NCI-H1417 treated with DMSO at 0.1 percent for 48 hours (cell line): ENCODE results near the gene ARHGAP15.
"Not testable (repeated sequence)": the region's sequence is repeated elsewhere in the genome, so short reads cannot be mapped to it uniquely, and the experiment has no call there.

Experiments used
- DNase-seq: peaks from one replicate; lab custom pipeline; 2025; lab: John Stamatoyannopoulos, UW

The ARHGAP15 gene

DNA sequence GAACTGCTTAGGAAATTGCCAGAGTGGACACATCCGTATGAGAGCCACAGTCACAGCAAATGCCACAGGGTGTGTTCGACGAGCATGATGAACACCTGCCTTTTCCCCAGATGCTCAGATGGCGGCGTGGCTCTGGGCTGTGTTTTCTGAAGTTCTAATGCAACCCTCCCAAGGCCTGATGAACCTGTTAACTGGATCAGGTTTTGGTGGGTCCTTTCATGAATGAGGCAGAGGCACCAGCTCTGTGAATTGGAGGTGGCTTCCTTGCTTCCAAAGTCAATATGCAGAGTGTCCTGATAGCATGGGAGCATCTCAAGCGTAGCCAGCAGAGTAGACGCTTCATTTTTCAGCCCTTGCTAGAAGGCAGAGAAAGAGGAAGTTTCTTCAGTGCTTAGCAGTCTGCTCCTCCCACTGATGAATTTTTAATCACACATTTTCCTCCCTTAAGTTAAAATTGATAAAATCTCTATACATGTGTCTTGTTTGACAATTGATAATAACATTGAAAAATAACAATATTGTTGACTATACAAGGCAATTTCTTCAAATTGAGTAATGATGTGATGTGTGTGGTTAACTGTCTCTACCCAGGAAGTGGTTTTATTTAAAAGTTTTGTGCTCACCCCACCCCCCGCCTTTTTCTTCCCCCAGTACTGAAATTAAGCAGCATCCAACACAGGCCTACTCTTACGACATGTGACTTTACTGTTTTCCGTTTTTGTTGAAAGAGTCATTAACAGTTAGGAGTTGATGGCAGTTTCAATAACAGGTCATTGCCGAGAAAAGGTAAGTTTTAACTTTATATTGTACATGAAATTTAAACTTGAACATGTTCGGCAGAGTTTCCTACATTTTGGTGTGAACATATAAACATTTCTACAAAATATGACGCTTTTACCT is at the start of gene ARHGAP15:
ARHGAP15 (plus strand) TSS at position 739 of the 900 bp plus-strand sequence.
- no peak for DNase-seq

DNA sequence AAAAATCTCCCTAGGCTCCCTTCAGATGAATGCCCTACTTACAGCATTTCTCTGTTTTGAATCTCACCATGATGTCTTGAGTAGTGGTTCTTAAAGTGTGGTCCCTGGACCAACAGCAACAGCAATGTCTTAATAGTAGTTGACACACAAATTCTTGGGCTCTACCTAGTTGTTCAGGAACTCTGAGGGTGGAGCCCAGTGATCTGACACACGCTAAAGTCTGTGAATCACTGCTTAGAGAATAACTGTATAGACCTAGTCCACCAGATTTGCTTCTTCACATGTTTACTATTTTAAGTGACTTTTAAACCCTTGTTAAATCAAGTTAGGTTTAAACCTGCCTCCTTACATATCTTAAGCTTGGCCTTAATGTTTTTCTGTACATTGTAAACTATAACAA is 47.6 kb upstream of the ARHGAP15 start:
- no peak for DNase-seq

DNA sequence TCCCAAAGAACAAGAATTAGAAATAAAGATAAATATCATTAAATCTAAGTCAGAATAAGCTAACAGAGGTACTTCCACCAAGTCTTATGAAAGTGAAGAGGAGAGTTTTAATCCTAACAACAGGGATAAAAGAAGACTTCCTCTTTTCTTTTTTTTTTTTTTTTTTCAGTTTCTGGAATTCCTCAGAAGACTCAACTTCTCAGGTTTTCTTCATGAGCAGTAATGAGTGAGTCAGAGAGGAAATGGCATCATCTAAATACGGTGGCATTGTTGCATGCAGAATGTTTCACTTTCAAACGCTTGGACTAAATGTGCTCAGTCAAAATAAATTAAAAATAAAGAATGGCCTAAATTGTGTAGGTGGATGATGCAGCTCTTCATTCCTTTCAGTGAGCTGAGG is 45.6 kb upstream of the ARHGAP15 start:
- DNase-seq, result no peak

DNA sequence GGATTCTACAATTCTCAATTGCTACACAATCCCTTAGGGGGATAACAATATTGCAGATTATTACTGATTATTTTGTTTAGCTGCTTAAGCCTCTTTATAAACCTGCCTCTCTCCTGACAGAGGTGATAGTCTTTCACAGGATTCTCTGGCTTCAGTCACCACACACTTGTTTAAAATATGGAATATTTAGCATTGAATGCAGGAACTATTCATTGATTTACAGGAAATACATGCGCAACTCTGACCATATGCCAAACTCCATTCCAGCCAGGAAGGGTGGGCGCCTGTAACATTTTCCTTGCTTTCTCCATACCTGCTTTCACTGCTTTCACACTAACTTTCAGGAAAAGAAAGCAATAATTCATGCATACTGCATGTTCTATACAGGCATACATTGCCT is 44.8 kb upstream of the ARHGAP15 start:
- no peak for DNase-seq

DNA sequence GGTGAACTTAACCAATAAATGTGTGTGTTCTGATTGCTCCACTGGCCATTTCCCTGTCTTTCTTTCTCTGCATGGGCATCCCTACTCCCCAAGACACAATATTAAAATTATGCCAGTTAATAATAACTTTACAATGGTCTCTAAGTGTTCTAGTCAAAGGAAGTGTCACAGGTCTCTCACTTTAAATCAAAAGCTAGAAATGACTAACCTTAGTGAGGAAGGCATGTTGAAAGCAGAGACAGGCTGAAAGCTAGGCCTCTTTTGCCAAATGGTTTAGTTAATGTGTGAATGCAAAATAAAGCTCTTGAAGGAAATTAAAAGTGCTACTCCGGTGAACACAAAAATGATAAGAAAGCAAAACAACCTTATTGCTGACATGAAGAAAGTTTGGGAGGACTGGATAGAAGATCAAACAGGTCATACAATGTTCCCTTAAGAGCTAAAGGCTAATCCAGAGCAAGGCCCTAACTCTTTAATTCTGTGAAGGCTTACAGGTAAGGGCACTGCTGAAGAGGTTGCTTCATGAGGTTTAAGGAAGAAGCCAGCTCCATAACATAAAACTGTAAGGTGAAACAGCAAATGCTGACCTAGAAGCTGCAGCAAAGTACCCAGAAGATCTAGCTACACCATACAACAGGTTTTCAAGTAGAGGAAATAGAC is 44.0 kb upstream of the ARHGAP15 start:
- DNase-seq, result no peak

DNA sequence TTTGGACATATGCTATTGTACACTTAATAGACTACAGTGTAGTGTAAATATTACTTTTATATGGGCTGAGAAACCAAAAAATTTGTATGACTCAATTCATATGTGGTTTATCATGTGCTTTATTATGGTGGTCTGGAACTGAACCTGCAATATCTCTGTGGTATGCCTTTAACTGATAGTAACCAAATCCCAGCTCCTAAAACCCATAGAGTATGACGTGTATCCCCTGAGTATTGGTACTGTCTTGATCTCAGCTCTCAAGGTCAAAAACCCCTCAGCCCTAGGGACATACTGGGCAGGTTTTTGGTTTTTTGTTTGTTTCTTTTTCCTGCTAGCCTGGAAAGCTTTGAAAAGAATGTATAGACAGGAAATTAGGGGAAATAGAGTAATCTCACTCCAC is 42.2 kb upstream of the ARHGAP15 start:
- DNase-seq, result no peak

DNA sequence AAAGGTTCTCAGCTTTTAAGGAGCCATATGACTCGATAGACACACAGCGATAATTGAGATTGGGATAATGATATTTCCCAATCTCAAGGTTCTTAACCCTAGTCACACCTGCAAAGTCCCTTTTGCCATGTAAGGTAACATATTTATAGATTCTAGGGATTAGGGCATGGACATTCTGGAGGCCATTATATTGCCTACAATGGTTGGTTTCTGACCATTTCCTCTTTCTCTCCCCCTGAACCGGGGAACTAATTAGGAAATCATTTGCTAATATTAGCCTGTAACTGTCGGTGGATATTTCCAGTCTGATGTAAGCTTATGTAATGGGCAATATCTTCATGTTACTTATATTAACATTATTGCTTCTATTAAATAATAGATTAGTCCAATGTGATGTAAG is 40.8 kb upstream of the ARHGAP15 start:
- no peak for DNase-seq

DNA sequence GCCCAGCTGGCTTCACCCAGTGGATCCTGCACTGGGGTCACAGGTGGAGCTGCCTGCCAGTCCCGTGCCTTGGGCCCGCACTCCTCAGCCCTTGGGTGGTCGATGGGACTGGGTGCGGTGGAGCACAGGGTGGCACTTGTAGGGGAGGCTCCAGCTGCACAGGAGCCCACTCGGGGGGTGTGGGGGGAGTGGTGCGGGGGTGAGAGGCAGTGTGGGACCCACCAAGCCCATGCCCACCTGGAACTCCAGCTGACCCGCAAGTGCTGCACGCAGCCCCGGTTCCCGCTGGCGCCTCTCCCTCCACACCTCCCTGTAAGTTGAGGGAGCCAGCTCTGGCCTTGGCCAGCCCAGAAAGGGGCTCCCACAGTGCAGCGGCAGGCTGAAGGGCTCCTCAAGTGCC is 39.7 kb upstream of the ARHGAP15 start:
- DNase-seq, result not testable (repeated sequence)

DNA sequence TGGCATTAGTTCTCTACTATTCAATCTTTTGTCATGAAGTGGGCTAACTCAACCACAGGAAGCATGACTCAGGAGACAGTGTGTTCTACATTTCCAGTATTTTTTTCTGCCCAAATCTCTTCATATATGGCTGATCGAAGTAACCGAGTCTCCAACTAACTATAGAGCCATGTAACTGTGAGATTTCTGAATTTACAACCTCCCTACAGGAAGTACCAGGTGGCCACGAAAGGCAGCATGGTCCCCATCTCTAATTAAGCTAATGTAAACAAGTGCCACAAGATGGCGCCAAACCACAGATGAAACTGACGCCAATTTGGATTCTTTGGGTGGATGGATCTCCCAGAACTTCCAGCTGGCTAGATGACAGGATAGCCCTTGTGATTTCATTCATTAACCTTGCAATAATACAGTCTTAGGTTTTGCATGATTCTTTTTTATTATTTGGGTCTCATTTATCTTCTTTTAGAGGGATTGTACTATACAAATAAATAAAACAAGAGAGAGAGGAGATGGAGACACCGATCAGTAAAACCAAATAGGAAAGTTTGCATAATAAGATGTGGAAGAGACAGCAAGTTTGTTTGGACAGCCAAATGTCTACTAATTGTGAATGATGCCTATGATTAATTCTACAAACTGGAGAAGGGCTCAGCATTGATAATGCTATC is 18.3 kb upstream of the ARHGAP15 start:
- DNase-seq, result no peak

DNA sequence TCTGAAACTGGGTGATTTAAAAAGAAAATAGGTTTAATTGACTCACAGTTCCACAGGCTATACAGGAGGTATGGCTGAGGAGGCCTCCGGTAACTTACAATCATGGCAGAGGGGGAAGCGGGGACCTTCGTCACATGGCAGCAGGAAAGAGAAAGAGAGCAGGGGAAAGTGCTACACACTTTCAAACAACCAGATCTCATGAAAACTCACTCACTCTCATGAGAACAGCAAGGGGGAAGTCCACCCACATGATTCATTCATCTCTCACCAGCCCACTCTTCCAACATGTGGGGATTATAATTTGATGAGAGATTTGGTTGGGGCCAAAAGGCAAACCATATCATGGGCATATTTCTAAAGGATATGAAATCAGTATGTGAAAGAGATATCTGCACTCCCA is 12.0 kb upstream of the ARHGAP15 start:
- no peak for DNase-seq

DNA sequence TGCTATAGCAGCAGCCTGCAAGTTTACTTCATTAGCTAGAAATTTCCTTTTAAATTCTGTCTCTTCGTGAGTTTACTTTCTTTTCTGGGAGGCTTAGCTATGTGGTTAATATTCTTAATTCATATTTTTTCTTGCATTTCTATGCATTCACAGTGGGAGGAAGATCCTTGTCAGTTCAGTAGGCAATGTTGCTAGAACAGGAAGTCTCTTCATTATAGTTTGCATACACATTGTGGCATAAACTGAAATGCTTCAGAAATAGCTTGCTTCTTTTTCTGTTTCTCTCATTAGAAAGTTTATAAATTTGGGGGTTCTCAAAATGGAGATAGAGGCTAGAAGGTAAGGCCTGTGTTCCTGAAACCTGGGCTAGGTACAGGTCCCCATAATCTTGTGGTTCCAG is 8.1 kb upstream of the ARHGAP15 start:
- no peak for DNase-seq

DNA sequence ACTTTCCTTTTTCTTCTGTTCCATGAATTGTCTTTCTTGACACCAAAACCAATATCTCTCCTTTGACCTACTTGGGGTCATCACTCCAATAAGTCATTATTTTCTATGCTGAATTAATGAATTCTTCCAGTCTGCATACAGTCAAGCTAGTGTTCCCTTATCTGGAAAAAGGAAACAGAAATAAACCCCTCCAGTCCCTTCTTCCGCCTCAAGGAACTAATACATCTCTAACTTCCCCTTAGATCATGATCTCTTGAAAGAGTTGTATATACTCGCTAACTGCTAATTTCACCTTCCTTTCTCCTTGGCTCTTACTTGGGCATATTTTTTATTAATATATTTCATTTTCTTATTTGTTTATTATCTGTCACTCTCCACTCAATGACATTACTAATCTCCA is 7.3 kb upstream of the ARHGAP15 start:
- DNase-seq, result no peak

DNA sequence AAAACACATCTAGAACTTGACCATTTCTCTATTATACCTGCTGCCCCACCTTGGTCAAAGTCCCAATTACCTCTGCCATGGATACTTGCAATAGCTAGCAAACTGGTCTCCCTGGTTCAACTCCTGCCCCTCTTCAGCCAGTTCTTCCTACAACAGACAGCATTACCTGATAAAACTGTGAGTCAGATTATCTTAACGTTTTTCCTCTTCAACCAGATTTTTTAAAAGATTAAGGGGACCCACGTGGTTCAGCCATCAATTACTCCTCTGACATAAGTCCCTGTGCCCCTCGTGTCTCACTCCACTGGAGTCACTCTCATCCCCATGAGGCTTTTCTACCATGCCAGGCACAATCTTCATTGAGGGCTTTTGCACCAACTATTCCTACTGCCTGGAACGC is 5.3 kb upstream of the ARHGAP15 start:
- DNase-seq, result no peak

DNA sequence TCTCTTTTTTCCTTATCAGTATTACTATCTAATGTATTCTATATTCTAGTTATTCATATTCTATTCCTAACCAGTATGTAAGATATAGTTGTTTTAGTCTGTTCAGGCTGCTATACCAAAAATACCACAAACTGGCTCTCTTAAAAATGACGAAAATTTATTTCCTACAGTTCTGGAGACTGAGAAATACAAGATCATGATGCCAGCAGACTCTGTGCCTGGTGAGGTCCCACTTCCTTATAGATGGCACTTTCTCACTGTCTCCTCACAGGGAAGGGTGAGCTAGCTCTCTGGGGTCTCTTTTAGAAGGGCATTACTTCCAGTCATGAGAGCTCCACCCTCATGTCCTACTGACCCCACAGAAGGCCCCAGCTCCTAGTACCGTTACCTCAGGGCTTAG is 4.8 kb upstream of the ARHGAP15 start:
- no peak for DNase-seq

DNA sequence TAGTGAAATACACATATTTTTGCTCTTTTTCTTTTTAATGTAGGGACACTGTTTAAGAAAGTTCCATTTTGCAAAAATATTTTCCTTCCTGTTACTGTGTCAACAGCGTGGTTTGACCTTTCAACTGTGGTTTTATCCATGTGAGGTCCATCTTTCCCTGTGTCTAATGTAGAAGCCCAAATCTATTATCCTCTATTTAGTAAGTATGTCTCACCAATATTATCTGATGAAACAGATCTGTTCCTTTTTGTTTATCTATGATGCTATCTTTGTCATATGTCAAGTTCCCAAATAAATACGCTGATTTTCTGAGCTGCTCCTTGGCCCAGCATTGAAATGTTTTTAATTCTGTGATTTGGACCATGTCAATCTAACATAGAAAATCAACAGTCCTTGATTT is 3.5 kb upstream of the ARHGAP15 start:
- no peak for DNase-seq

DNA sequence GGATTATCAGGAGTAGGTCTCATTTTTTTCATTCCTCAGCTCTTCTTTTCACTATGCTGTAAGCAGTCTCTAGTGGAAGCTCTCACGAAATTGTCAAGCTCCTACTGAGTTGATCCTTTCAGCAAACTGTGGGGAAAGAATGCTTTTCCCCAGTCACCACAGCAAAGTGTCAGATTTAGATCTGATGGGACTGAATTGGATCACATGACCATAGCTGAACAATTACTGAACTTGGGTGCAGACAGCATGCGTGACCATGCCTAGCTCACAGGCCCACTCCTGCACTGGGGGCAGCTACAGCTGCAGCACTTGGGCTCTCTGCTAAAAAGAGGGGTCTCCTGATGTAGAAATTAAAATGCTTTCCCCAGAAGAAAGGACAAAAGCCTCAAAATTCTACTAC is 3.1 kb downstream of the ARHGAP15 start:
- DNase-seq, result no peak

DNA sequence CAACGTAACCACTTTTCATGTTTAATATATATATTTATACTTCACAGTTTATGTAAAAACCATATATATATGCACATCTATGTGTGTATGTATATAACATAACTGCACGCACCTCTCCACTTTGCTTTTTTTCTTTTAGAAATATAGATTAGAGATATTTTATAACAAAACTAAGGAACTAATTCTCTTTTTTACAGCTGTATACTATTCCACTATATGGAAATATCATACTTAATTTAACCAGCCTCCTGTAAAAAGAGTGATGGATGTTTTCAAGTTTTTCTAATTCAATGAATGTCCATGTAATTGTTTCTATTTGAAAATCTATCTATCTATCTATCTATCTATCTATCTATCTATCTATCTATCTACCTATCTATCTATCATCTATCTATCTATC is 4.6 kb downstream of the ARHGAP15 start:
- no peak for DNase-seq

DNA sequence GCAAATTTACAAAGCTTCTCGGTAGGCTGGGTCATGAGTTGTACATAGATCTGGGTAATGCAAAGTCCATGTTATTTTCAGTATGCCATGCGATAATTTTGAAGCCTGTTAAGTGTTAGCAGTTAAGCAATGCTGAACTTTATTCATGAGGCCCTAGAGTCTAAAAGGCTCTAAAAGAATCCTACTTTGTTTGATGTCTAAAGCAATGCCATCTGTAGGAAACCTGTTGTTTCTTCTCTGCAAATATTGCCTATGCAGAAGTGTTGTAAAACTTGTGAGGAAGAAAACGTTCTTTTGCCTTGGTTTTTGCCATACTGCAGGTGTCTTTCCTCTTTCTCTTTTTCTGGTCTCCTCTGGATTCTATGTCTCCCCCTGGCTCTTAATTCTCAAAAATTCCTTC is 9.1 kb downstream of the ARHGAP15 start:
- no peak for DNase-seq

DNA sequence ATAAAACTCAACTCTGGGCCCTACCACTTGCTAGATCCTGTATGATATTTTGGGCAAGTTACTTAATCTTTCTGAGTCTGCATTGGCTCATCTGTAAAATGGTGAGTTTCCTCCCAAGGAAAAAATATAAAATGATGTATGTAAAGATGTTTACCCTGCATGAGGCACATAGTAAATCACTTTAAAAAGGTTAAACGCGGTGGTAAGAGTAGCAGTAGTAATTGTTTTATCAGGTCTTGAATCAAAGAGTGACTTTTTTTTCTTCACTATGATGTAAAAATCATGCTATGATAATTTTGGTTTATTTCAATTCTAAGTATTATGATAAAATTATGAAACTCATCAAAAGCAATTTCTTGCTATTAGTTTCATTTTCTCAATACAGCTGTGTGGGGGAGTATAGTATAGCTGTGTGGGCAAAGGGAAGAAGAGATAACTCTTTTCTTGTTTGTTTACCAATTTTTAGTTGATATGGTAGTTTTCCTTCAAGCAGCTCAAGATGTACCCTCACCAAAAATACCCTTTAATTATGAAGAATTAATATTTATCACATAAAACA is 10.7 kb downstream of the ARHGAP15 start:
- DNase-seq, result no peak

DNA sequence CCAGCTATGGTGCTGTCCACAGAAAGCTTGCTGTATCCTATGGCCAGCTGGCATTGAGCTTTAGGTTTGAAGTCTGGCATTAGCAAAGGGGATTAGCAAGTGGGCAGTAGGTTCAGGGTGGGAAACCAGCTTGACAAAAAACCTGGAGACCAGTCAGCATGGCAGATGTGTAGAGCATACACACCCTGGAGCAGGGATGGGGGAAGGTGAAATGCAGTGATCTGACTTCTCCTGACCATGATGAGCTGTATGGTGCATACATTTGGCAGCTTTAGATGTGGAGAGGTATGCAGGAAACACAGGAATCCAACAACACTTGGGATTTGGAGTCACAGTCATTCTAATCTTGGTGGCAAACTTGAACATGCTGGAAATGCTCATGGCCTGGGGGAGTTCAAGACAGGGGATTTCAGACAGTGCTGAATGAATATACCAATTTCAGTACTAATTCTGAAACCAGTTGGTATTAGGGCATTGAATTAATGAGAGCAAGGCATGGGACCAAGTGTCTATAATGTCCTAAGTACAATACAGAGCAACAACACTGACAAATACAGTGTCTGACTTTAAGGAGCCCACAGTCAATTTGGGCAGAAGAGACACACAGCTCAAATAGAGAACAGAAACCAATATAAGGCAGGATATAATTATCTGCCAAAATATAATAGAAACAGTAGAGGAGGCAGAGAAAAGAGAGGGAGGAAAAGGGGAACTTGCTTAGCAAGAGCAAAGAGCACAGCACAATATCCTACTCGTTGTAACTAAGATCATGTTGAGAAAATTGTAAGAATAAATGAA is 11.8 kb downstream of the ARHGAP15 start:
- no peak for DNase-seq

DNA sequence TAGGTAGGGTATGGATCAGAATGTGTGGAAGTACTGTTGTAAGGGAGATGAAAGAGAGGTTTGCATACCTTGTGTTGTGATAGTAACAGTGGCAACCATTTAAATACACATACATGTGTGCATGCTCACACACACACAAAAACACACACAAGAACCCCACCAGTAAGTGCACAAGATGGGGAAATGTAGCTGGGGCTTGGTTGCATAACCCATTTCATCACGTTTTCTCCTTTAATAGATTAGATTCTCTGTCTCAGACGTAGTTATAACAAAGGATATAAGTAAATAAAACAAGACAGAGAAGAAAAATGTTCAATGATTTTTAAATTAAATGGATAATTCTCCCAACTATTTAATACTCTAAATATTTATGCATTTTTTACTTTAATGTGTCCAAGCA is 13.4 kb downstream of the ARHGAP15 start:
- no peak for DNase-seq
